Left cardiac atrium (tissue), 4 donors: ENCODE results near the gene FBXO47. TPM values are rescaled to one million over a fixed set of nuclear protein-coding genes. Genes with fewer than 3 reads are reported as not detected.

Experiments
- ATAC-seq, 2 donors: fragments of 200-7000 bp; cut with Tn5 transposase; one replicate each; pipeline ENCODE4 v1.9.1; 2020; ENCODE audit warnings: mild to moderate bottlenecking in 2 of 2, moderate library complexity in 2 of 2
- DNase-seq: peaks from one replicate; pipeline ENCODE4 v3.0.0-alpha.2; 2020
- intact Hi-C, 2 donors: fragments of 100-400 bp; cut with DNase I; formaldehyde crosslinking; loops; one replicate each; pipeline versions ENCODE4 v1.14.1 to v1.15.1; 2022 to 2023
- total RNA-seq, 2 donors: library from RNA; stranded (reverse); fragmentation: NEBNext Ultra II Directional; extraction: Animal tissue kit (Norgen Biotek cat#: 25700); gene quantifications; one replicate each; pipeline ENCODE4 v1.2.1, GENCODE V29; 2021
- donor health status: DM: no; HTN: yes; CAD: no.
- donor health status: DM: no; HTN: yes; CAD: no; lungs with severe emphysema.
- donor health status: DM: yes; HTN: yes; CAD: no.
- donor health status: Dilated cardiomyopathy.

FBXO47 gene
- total RNA-seq, 2 donors from 2014 or later: not detected

DNA sequence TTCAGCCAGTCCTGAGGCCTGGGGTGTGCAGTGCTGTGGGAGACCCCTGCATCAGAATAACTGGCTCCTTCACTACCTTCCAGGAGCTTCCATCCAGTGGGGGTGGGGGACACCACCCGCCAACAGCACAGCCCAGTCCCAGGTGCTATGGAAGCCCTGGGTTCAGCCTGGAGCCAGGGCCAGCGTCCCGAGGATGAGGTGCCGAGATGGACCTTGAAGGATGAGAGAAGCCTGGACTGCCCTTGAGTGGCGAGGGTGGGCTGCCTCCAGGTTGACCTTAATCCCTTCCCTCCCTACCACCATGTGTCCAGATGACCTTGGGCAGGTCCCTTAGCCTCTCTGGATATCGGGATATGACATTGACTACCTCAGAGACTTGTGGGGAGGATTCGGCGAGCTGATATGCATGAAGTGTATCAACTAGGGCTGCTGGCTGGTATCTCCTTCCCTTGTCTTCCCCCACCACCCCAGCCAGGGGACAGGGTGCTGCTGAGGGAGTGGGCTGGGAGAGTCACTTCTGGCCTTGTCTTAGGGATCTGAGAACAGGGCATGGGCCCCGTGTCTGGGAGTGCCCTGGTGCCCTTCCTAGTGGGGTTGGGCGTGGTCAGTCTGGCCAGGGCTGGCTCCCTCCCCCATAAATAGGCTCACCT, 56.0 kb downstream of the FBXO47 start:
- intact Hi-C loops: no loop called here
- DNase-seq (no peak), ATAC-seq (no peak)

DNA sequence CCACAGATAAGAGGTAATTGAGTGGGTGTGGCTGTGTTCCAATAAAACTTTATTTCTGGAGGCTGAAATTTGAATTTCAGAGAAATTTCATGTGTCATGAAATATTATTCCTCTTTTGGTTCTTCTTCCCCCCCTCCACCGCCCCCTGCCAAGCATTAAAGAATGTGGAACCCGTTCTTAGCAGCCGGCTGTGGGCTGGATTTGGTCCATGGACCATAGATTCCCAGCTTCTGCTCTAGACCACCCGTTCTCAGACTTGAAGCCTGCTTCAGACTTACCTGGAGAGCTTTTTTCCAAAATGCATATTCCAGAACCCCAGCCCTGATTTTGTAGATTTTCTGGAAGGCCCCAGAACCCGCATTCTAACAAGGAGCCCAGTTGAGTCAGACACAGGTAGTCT, 56.9 kb downstream of the FBXO47 start:
- intact Hi-C loops: no loop called here
- DNase-seq: no peak

DNA sequence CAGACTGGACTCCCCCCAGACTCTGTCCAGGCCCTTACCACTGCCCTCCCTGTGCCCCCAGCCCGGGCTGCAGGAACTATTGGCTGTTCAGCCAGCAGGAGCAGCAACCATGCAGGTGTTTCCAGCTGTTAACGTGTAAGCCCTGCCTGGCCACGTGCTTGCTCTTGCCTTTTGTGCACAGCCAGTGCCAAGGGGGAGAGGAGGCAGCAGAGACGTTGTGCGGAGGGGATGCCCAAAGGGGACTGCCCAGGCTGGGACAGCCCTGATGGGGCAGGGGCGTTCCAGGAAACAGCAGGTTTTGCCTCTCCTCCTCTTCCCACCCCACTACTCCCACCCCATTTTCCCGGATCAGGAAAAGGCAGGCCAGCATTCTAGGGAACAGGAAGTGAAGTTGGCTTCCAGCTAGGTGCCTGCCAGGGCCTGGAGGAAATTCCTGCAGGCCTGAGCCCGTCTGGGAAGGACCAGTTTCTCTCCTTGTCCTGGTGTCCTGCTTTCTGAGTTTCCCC, 58.5 kb downstream of the FBXO47 start:
- intact Hi-C loops: loop anchor here (5.0 kb wide), 2 partner anchors 36 to 41 kb away; partner anchors contain the start of gene LASP1 (in 1 of the 2)
- peak; percentile 9 to 20 for ATAC-seq
- DNase-seq: peak; percentile 54

More for the DNA sequence above, 56.9 kb downstream of the FBXO47 start:
- ATAC-seq: no peak

GRCh38 chr17:38907930-38908675, 59.1 kb downstream of the FBXO47 start:
- ATAC-seq (peak in 1 of 2 donors; percentile 8), DNase-seq (no peak)
- intact Hi-C loops: loop anchor here (5.0 kb wide), 2 partner anchors 36 to 41 kb away; partner anchors contain the start of gene LASP1 (in 1 of the 2)

DNA sequence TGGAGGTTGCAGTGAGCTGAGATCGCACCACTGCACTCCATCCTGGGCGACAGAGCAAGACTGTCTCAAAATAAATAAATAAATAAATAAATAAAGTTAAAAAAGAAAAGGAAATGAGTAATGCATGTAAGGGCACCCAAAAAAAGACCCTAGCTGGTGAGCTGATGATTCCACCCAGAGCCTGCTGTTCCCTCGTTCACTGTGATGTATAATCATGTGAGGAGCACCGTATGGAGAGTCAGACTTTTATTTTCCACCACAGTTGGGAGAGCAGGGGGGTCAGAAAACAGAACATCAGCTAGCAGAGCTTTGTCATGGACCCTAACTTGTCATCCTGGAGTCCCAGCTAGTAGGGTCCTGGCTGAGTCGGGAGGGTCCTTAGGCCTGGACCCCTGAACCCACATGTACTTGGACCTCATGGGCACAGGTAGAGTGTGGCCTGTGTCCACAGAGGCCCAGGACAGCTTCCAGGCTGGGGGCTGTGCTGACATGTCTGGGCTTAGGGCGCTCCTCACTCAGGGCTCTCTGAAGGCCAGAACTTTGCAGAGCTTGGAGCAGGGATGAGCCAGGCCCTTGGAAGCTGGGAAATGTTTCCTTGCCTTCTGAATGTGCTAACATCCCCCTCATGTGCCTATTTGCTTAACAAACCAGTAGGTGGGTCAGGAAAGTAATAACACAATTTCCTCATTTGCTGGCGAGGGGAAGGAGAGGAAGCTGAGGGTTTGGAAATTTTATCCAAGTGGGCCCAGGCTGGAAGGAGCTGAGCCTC, 60.6 kb downstream of the FBXO47 start:
- intact Hi-C loops: loop anchor here (5.0 kb wide), 2 partner anchors 34 to 39 kb away; partner anchors contain the start of gene LASP1 (in 1 of the 2)
- ATAC-seq (peak in 1 of 2 donors; percentile 4), DNase-seq (peak; percentile 14)

GRCh38 chr17:38905375-38905774, 61.8 kb downstream of the FBXO47 start:
- no peak for ATAC-seq

DNA sequence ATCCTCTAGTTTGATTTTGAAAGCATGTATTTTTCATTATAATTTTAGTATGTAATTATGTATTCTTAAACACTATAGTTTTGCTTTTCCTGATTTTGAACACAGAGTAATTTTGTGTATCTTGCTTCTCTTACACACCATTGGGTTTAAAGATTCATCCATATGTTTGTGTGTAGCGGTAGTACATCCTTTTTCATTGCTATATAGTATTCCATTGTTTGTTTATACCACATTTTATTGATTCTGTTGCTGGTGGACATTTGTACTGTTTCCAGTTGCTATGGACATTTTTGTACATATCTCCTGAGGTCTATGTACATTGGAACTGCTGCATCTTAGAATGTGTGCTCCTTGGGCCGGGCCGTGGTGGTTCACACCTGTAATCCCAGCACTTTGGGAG, 62.3 kb downstream of the FBXO47 start:
- ATAC-seq (no peak), DNase-seq (no peak)
- intact Hi-C loops: loop anchor here (5.0 kb wide), 2 partner anchors 33 to 38 kb away; partner anchors contain the start of gene LASP1 (in 1 of the 2)

More at GRCh38 chr17:38905375-38905774, 61.8 kb downstream of the FBXO47 start:
- no peak for DNase-seq
- intact Hi-C loops: loop anchor here (5.0 kb wide), 2 partner anchors 33 to 38 kb away; partner anchors contain the start of gene LASP1 (in 1 of the 2)

GRCh38 chr17:38903404-38903803, 63.8 kb downstream of the FBXO47 start:
- DNase-seq (no peak), ATAC-seq (no peak)
- intact Hi-C loops: no loop called here

- ATAC-seq: peak; percentile 76 to 86
- DNase-seq: peak; percentile 64
- intact Hi-C loops: loop anchor here in 1 of 2 donors (2.0 kb wide), 1 partner anchor 20 kb away; no protein-coding TSS in a partner anchor
Measured at GRCh38 chr17:38900978-38901656, 66.1 kb downstream of the FBXO47 start.

DNA sequence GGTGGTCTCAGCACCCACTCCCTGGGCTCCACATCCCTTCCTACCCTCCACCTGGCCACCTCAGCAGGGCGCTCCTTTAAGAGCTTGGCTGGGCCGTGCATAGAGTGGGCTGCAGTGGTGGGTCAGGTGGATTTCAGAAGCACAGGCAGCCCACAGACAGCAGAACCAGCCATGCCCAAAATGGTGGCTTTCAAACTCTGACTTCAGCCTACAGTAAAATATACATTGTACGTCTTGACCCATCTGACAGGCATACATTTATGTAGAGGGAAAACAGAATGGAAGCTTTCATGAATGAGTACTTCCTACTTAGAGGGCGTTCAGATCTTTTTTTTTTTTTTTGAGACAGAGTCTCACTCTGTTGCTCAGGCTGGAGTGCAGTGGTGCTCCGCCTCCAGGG, 67.8 kb downstream of the FBXO47 start:
- intact Hi-C loops: no loop called here
- DNase-seq (no peak), ATAC-seq (no peak)

DNA sequence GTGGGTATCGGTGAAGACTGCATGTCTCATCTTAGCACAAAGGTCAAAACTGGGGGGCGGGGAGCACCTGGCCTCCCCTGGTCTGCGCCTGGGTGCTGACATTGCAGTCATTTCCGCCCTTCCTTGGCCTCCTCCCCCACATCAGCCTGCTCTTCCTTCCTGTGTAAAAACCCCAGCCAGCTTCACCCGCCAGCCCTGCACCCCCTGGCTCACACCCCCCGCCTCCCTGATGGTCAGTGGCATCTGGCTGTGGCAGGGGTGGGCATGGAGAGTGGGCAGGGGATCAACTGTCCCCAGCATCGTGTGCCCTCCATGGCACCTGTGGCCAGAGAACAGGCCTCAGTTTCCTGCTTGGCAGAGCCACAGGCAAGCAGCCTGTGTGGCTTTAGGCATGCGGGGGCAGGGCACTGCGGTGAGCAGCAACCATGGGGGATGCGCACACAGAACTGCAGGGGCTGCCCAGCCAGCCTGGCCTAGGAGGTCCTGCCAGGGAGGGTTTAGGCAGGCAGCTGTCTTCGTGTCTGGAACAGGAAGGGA, 68.3 kb downstream of the FBXO47 start:
- ATAC-seq (peak in 1 of 2 donors; percentile 21), DNase-seq (no peak)
- intact Hi-C loops: no loop called here

- intact Hi-C loops: no loop called here
- no peak for ATAC-seq
Measured at GRCh38 chr17:38898291-38898679, 68.9 kb downstream of the FBXO47 start.

DNA sequence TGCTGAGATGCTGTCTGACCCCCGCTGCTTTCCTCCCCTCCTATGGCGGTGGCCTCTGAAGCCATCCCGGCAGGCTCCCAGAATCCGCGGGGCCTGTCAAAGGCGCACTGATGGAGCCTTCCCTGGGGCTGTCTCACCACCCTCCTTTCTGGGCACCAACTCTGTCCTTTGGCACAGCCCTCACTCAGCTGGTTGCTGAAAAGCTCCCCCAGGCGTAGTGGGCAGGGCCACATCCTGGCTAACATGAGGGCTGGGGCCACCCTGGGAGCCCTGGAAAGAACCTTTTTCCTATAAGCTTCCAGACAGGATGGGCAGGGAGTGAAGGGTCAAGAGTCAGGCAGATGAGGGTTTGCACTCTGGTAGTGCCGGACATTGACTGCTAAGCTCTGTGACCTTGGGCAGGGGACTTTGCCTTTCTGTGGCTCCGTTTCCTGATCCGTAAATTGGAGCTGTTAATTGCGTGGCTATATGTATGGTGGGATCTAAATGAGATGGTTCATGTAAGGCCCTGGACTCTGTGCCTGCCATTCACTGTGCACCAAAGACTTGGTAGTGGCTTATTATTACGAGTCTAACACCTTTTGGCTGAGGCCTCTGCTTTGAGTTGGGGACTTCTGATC, 69.4 kb downstream of the FBXO47 start:
- intact Hi-C loops: no loop called here
- ATAC-seq (peak; percentile 2 to 29), DNase-seq (no peak)

More at GRCh38 chr17:38898291-38898679, 68.9 kb downstream of the FBXO47 start:
- no peak for DNase-seq

DNA sequence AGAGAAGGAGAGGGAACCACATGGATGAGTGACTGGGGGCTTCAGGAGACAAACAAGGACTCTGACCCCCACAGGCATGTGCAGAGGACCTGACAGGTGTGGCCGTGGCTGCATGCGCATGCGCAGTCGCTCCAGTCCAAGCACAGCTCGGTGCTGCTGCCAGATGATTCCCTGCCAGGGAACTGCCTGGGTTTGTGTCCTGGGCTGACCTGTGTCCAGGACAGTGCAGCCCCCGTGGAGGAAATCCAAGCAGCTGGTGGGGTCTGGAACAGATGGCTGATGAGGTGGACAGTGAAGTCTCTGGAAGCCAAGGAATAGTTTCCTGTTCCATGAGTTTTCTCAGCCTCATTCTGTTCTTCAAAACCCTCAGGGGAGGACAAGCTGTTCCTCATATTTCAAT, 70.0 kb downstream of the FBXO47 start:
- DNase-seq: peak; percentile 79
- peak; percentile 28 to 45 for ATAC-seq
- intact Hi-C loops: no loop called here

DNA sequence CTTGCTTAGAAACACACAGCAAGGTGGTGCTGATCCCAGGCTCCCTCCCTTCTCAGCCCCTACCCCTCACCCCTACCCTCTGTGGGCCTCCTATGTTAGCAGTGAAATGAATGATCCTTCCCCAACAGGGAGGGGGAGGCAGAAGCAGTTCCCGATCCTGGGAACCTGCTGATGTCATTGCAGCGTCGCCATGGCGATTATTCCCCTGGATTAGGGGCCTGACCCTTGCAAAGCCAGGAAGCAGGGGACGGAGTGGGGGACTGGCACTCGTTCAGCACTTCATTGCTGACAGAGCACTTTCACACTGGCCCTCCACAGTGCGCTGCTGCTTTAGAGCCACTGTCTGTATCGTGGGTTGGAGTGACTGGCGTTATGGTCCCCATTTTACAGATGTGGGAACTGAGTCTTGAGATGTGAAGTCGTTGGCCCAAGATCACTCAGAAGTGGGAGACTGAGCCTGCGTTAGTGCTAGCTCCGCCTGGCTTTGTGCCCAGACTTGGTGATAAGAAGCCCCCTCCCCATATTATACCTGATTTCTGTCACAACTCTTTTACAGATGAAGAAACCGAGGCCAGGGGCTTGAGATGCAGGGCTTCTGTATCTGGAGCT, 70.8 kb downstream of the FBXO47 start:
- DNase-seq: peak; percentile 63
- intact Hi-C loops: no loop called here
- no peak for ATAC-seq

DNA sequence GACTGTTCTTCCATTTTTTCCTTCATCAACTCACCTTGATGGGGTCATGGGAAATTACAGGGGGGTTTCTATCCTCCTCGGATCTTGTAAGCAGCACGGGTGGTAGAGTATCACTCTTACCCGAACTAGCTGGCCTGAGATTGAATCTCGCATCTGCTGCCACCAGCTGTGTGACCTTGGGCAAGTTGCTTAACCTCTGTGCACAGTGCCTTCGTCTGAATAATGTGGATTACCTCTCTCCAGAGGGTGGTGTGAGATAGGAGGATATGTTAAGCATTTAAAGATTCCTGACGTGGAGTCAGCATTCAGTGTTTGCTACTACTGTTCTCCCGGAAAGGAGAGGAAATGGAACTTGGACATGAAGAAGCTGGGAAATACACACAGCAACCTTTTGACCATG, 72.9 kb downstream of the FBXO47 start:
- intact Hi-C loops: no loop called here
- ATAC-seq: no peak
- DNase-seq: no peak

- DNase-seq: peak; percentile 56
- peak; percentile 35 to 51 for ATAC-seq
- intact Hi-C loops: no loop called here
Measured at GRCh38 chr17:38893607-38894006, 73.6 kb downstream of the FBXO47 start.
